Naive thymus-derived CD8-positive, alpha-beta T cell (primary cell): Measurements from ENCODE around the gene IGF2BP1. TPM values are rescaled to one million over a fixed set of nuclear protein-coding genes. Genes with fewer than 3 reads are reported as not detected.

ENCODE experiments used
- ATAC-seq, 2 donors: fragments of 150-1000 bp; cut with Tn5 transposase in 1 of 2; sonication (Bioruptor Pico), chemical (Tn5 transposase) in 1 of 2; 1 replicate in 1 of 2; 2 replicates in 1 of 2; pipeline ENCODE4 v1.10.0; 2021; ENCODE audit warnings: mild to moderate bottlenecking in 2 of 2, moderate library complexity in 2 of 2
- POLR2A ChIA-PET: fragments of 350-600 bp; sonication (Branson Sonifier 250); formaldehyde crosslinking; loops from one replicate; lab custom pipeline; 2021; ENCODE audit warnings: antibody characterized with exemption; lab: Charles Lee
- DNase-seq, 10 donors: peaks; one replicate each; pipeline versions ENCODE4 v3.0.0 to v3.0.0-alpha.2; 2020 to 2022
- H3K27ac Mint-ChIP-seq, 10 donors: one replicate each; pipeline ENCODE4 v1.8.0; 2020 to 2022; ENCODE audit warnings: mild to moderate bottlenecking in 10 of 10, mixed read lengths in 10 of 10, moderate library complexity in 4 of 10, inconsistent platforms in 1 of 10
- H3K27me3 Mint-ChIP-seq, 5 donors: one replicate each; pipeline ENCODE4 v1.8.0; 2021 to 2022; ENCODE audit warnings: mixed read lengths in 5 of 5
- H3K36me3 Mint-ChIP-seq, 3 donors: one replicate each; pipeline ENCODE4 v1.8.0; 2020 to 2022; ENCODE audit warnings: mixed read lengths in 3 of 3, mild to moderate bottlenecking in 2 of 3, inconsistent platforms in 1 of 3
- H3K4me1 Mint-ChIP-seq, 4 donors: one replicate each; pipeline ENCODE4 v1.8.0; 2021 to 2022; ENCODE audit warnings: mixed read lengths in 4 of 4
- H3K4me3 Mint-ChIP-seq, 10 donors: one replicate each; pipeline ENCODE4 v1.8.0; 2020 to 2022; ENCODE audit warnings: mild to moderate bottlenecking in 10 of 10, mixed read lengths in 10 of 10, moderate library complexity in 6 of 10, inconsistent platforms in 1 of 10
- H3K9me3 Mint-ChIP-seq, 9 donors: one replicate each; pipeline ENCODE4 v1.8.0; 2020 to 2022; ENCODE audit warnings: mixed read lengths in 9 of 9, mild to moderate bottlenecking in 3 of 9, inconsistent platforms in 1 of 9, moderate library complexity in 1 of 9
- polyA plus RNA-seq, 3 donors: library from polyadenylated mRNA; unstranded; fragments of 300-500 nt; fragmentation: Illumina TruSeq; gene quantifications; one replicate each; pipeline ENCODE4 v1.2.3, GENCODE V29; 2021
- total RNA-seq, 8 experiments: library from RNA in 2 of 8; stranded (reverse) in 2 of 8; gene quantifications; one replicate each; pipeline ENCODE4 v1.2.3 and lab custom pipeline; 2021 to 2026

The IGF2BP1 gene
- total RNA-seq (not detected), polyA plus RNA-seq (not detected), total RNA-seq (lab: John Stamatoyannopoulos, UW) (0 to 1.2 (median 0) reads per million in 6 experiments)

DNA sequence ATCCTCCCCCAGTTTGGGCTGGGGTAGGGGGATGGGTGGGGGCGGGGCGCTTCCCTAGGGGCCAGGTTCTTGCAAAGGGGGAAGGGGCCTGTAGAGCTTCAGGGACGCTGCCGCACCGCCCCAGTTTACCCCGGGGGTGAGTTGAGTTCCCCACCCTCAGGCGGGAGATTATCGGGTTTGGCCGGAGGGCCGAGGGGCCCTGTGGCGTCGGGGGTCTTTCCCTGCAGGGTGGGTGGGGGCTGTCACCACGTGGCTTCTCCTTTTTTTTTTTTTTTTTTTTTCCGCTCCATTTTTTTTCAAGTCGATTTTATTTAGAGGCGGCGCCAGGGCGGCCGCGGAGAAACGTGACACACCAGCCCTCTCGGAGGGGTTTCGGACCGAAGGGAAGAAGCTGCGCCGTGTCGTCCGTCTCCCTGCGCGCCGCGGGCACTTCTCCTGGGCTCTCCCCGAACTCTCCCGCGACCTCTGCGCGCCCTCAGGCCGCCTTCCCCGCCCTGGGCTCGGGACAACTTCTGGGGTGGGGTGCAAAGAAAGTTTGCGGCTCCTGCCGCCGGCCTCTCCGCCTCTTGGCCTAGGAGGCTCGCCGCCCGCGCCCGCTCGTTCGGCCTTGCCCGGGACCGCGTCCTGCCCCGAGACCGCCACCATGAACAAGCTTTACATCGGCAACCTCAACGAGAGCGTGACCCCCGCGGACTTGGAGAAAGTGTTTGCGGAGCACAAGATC lies at the start of gene IGF2BP1:
Gene IGF2BP1, plus strand, starts transcription at position 283 of the 724 bp plus-strand sequence. Its CDS starts 361 bp downstream, at position 644.
- peaks cover 49 to 95% (median 72%) of the 10 kb centered on the region in 5 donors for H3K27me3 Mint-ChIP-seq
- H3K4me3 Mint-ChIP-seq = peak within 1 kb of the TSS; percentile 55 to 86 (median 76)
- peaks cover 0 to 23% (median 4%) of the 10 kb centered on the region in 9 donors for H3K9me3 Mint-ChIP-seq
- H3K36me3 Mint-ChIP-seq = peaks cover 0 to 16% (median 0%) of the 10 kb centered on the region in 3 donors
- DNase-seq (peak in 3 of 10 donors; percentile 20 to 33 (median 28)), ATAC-seq (peak in 1 of 2 donors; percentile 41)
- POLR2A ChIA-PET = interaction anchor here (0.6 to 0.7 kb wide), 2 partner anchors 116 to 147 kb away, joined by 3 read pairs; no protein-coding TSS in a partner anchor
- peak within 1 kb of the TSS in 3 of 10 donors; percentile 22 to 56 (median 53) for H3K27ac Mint-ChIP-seq
- H3K4me1 Mint-ChIP-seq = peaks cover 14 to 34% (median 28%) of the 10 kb centered on the region in 4 donors

- POLR2A ChIA-PET = no interaction called here
- H3K4me1 Mint-ChIP-seq = peaks cover 0 to 5% (median under 1%) of the 10 kb centered on the region in 4 donors
- peaks cover 5 to 26% (median 11%) of the 10 kb centered on the region in 5 donors for H3K27me3 Mint-ChIP-seq
- no peaks in the 10 kb centered on the region for H3K9me3 Mint-ChIP-seq
- H3K4me3 Mint-ChIP-seq = no peak overlapping the region
- no peak for DNase-seq
- no peak overlapping the region for H3K27ac Mint-ChIP-seq
- ATAC-seq = no peak
- H3K36me3 Mint-ChIP-seq = no peaks in the 10 kb centered on the region
Observed at GRCh38 chr17:48951572-48951971, 45.6 kb upstream of the IGF2BP1 start.

- Mint-ChIP-seq H3K4me3 (peak overlapping the region in 1 of 10 donors; percentile 26), H3K27ac (peak overlapping the region in 1 of 10 donors; percentile 60), H3K27me3 (peaks cover 9 to 29% (median 12%) of the 10 kb centered on the region in 5 donors), H3K36me3 (no peaks in the 10 kb centered on the region), H3K9me3 (no peaks in the 10 kb centered on the region), H3K4me1 (peaks cover 0 to 9% (median 1%) of the 10 kb centered on the region in 4 donors)
- ATAC-seq (peak in 1 of 2 donors; percentile 53), DNase-seq (no peak)
- POLR2A ChIA-PET = no interaction called here
Observed at GRCh38 chr17:48952904-48953303, 44.3 kb upstream of the IGF2BP1 start.

GRCh38 chr17:48954300-48954755 lies 42.9 kb upstream of the IGF2BP1 start:
- H3K27ac Mint-ChIP-seq = peak overlapping the region in 1 of 10 donors; percentile 30
- peaks cover 16 to 37% (median 18%) of the 10 kb centered on the region in 5 donors for H3K27me3 Mint-ChIP-seq
- peaks cover 0 to 9% (median 2%) of the 10 kb centered on the region in 4 donors for H3K4me1 Mint-ChIP-seq
- no peaks in the 10 kb centered on the region for H3K9me3 Mint-ChIP-seq
- ATAC-seq = no peak
- H3K4me3 Mint-ChIP-seq = no peak overlapping the region
- no peak for DNase-seq
- H3K36me3 Mint-ChIP-seq = no peaks in the 10 kb centered on the region
- POLR2A ChIA-PET = no interaction called here

DNA sequence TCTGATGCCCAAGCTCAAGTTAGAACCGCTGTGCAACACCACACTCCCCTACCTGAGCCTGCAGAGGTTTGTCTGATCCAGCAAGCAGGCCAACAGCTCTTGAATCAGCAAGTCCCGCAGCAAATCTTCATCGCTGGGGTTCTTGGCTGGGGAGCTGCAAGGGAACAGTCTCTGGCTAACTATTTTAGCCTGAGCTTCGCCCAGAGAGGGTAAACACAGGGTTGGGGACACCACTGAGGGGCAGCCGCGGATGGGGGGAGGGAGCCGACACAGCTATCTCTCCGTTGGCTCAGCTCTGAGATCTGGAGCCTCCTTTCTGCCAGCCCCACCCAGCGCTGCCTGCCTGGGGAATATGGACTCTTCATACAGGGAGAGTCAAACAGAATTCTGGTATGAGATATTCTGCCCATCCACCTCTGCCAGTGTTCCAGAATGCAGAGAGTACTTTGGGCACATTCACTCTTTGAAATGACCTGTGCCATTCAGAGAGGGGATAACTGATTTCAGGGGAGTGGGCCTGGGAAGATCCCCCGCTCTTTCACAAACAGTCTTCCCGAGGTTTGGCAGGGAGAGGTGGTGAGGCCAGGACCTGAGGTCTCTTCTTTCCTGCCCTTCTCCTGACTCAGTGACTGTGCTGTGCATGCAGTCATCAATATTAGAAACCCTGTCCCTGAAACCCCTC lies 36.2 kb upstream of the IGF2BP1 start:
- H3K4me1 Mint-ChIP-seq = peaks cover 0 to 5% (median 2%) of the 10 kb centered on the region in 4 donors
- H3K27ac Mint-ChIP-seq = no peak overlapping the region
- no peaks in the 10 kb centered on the region for H3K9me3 Mint-ChIP-seq
- ATAC-seq (no peak), DNase-seq (no peak)
- H3K4me3 Mint-ChIP-seq = no peak overlapping the region
- H3K36me3 Mint-ChIP-seq = no peaks in the 10 kb centered on the region
- peaks cover 20 to 63% (median 45%) of the 10 kb centered on the region in 5 donors for H3K27me3 Mint-ChIP-seq
- POLR2A ChIA-PET = interaction anchor here (0.6 kb wide), 1 partner anchor 15 kb away, joined by 5 read pairs; no protein-coding TSS in a partner anchor

- ATAC-seq (no peak), DNase-seq (no peak)
- H3K4me1 Mint-ChIP-seq = peaks cover 0 to 3% (median 1%) of the 10 kb centered on the region in 4 donors
- no peak overlapping the region for H3K27ac Mint-ChIP-seq
- H3K4me3 Mint-ChIP-seq = no peak overlapping the region
- peaks cover 20 to 61% (median 42%) of the 10 kb centered on the region in 5 donors for H3K27me3 Mint-ChIP-seq
- no peaks in the 10 kb centered on the region for H3K9me3 Mint-ChIP-seq
- no peaks in the 10 kb centered on the region for H3K36me3 Mint-ChIP-seq
- POLR2A ChIA-PET = no interaction called here
Observed at GRCh38 chr17:48961516-48962233, 35.5 kb upstream of the IGF2BP1 start.

- Mint-ChIP-seq H3K27me3 (peaks cover 11 to 81% (median 40%) of the 10 kb centered on the region in 5 donors), H3K27ac (no peak overlapping the region), H3K36me3 (no peaks in the 10 kb centered on the region), H3K4me3 (no peak overlapping the region), H3K4me1 (no peaks in the 10 kb centered on the region), H3K9me3 (no peaks in the 10 kb centered on the region)
- DNase-seq = no peak
- ATAC-seq = no peak
- POLR2A ChIA-PET = no interaction called here
Observed at GRCh38 chr17:48970224-48970623, 27.0 kb upstream of the IGF2BP1 start.

DNA sequence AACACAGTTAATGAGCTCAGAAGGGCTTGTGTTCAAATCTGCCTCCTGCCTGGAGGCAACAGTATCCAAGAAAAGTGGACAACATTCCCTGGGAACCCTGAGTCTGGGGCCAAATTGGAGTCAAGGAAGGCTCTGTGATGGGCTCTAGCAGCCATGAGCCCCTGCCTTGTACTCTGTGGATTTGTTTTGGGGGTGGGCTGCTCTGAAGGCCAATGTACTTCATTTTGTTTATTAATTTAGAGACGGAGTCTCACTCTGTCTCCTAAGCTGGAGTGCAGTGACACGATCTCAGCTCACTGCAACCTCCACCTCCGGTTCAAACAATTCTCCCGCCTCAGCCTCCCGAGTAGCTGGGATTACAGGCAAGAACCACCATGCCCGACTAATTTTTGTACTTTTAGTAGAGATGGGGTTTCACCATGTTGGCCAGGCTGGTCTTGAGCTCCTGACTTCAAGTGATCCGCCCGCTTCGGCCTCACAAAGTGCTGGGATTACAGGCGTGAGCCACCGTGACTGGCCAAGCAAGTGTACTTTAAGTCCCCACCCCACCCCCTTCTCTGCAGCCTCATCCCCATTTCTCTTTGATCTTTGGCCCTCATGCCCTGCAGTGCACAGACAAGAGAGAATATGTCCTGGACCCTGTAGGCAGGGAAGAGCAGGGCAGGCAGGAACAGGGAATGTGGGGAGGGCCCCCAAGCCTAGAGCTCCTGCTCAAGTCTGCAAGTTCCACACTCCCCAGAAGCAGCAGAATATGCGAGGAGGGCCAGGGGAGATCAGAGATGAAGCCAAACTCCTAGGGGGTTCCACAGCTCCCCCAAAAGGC lies 26.1 kb upstream of the IGF2BP1 start:
- Mint-ChIP-seq H3K9me3 (no peaks in the 10 kb centered on the region), H3K27me3 (peaks cover 8 to 73% (median 37%) of the 10 kb centered on the region in 5 donors), H3K4me1 (no peaks in the 10 kb centered on the region), H3K27ac (no peak overlapping the region), H3K36me3 (no peaks in the 10 kb centered on the region), H3K4me3 (no peak overlapping the region)
- POLR2A ChIA-PET = no interaction called here
- ATAC-seq = no peak
- DNase-seq = no peak

GRCh38 chr17:48972749-48973097 lies 24.5 kb upstream of the IGF2BP1 start:
- no peak for DNase-seq
- Mint-ChIP-seq H3K4me1 (no peaks in the 10 kb centered on the region), H3K27me3 (peaks cover 8 to 63% (median 37%) of the 10 kb centered on the region in 5 donors), H3K4me3 (no peak overlapping the region), H3K27ac (no peak overlapping the region), H3K9me3 (no peaks in the 10 kb centered on the region), H3K36me3 (no peaks in the 10 kb centered on the region)
- no peak for ATAC-seq
- POLR2A ChIA-PET = no interaction called here

DNA sequence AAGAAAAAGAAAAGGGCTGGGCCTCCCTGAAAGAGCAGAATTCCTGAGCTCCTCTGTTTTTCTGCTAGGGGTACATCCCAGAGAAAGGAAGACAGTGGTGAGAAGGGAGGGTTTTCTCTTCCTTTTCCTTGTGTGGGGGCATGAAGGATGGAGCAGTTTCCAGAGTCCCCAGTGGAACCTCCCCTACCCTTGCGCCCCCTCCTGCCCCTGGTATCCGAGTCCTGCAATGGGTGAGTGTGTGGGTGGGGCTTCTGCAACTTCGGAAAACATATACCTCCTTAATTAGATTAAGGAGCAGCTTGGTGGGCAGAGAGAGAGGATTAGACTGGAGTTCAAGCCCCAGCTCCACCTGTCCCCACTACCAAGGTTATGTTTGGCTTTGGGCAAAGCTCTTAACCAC lies 23.4 kb upstream of the IGF2BP1 start:
- H3K36me3 Mint-ChIP-seq = no peaks in the 10 kb centered on the region
- peaks cover 8 to 58% (median 34%) of the 10 kb centered on the region in 5 donors for H3K27me3 Mint-ChIP-seq
- no peak for DNase-seq
- no peaks in the 10 kb centered on the region for H3K9me3 Mint-ChIP-seq
- no peaks in the 10 kb centered on the region for H3K4me1 Mint-ChIP-seq
- POLR2A ChIA-PET = interaction anchor here (0.7 to 0.8 kb wide), 2 partner anchors 142 to 880 kb away, joined by 5 to 7 read pairs; no protein-coding TSS in a partner anchor
- peak overlapping the region in 1 of 10 donors; percentile 24 for H3K27ac Mint-ChIP-seq
- no peak for ATAC-seq
- H3K4me3 Mint-ChIP-seq = no peak overlapping the region

DNA sequence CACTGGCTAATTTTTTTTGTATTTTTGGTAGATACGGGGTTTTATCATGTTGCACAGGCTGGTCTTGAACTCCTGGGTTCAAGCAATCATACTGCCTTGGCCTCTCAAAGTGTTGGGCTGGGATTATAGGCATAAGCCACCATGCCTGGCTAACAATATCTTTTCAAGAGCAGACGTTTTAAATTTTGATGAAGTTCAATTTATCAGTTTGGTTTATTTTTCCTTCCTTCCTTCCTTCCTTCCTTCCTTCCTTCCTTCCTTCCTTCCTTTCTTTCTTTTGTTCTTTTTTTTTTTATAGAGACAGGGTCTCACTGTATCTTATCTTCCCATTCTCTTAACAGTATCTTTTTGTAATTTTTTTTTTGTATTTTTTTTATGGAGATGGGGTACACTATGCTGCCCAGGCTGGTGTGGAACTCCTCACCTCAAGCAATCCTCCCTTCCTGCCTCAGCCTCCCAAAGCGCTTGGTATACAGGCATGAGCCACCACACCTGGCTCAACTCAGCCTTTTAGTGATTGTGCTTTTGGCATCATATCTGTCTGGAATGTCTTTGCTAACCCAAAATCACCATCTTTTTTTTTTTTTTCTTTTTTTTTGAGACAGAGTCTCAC lies 15.2 kb upstream of the IGF2BP1 start:
- DNase-seq (no peak), ATAC-seq (no peak)
- Mint-ChIP-seq H3K36me3 (peaks cover 0 to 4% (median 3%) of the 10 kb centered on the region in 3 donors), H3K4me1 (no peaks in the 10 kb centered on the region), H3K9me3 (peaks cover 0 to 14% (median 0%) of the 10 kb centered on the region in 9 donors), H3K4me3 (no peak overlapping the region), H3K27ac (no peak overlapping the region), H3K27me3 (peaks cover under 1 to 26% (median 8%) of the 10 kb centered on the region in 5 donors)
- POLR2A ChIA-PET = interaction anchor here (0.7 kb wide), 1 partner anchor 843 kb away, joined by 4 read pairs; no protein-coding TSS in a partner anchor
